Ovary (tissue), 9 donors: ENCODE data around the gene SCG5. TPM values are rescaled to one million over a fixed set of nuclear protein-coding genes. Genes with fewer than 3 reads are reported as not detected.

Experiments used
- DNase-seq, 5 donors: peaks; one replicate each; pipeline ENCODE4 v3.0.0-alpha.2; 2019 to 2020
- H3K27ac ChIP-seq, 2 donors: fragments of 200-600 bp; one replicate each; pipeline versions ENCODE4 v1.5.1 to v1.8.0; 2019 to 2022
- H3K27me3 ChIP-seq: fragments of 200-600 bp; one replicate; pipeline ENCODE4 v1.8.0; 2022
- H3K36me3 ChIP-seq: fragments of 200-600 bp; sonication (generic); one replicate; pipeline ENCODE4 v1.5.1; 2019
- H3K4me1 ChIP-seq: one replicate; pipeline ENCODE4 v1.8.1; 2013; ENCODE audit warnings: mild to moderate bottlenecking, moderate library complexity; ENCODE audit not compliant: insufficient read depth
- H3K4me3 ChIP-seq: fragments of 200-600 bp; sonication (generic); one replicate; pipeline ENCODE4 v1.5.1; 2017
- H3K9me3 ChIP-seq, 2 donors: fragments of 200-600 bp in 1 of 2; sonication (generic) in 1 of 2; one replicate each; pipeline versions ENCODE4 v1.5.1 to v1.8.1; 2013 to 2019; ENCODE audit warnings: mild to moderate bottlenecking in 1 of 2, moderate library complexity in 1 of 2
- EP300 ChIP-seq: sonication (generic); formaldehyde crosslinking; IDR thresholded peaks from one replicate; pipeline ENCODE4 v1.6.1; 2017; ENCODE audit warnings: antibody characterized with exemption
- POLR2A ChIP-seq: fragments of 450-650 bp; IDR thresholded peaks from one replicate; pipeline ENCODE4 v1.6.1; 2017; ENCODE audit warnings: antibody characterized with exemption, mild to moderate bottlenecking, moderate library complexity
- WGBS, 3 donors: extraction: QIAGEN DNeasy Blood & Tissue Kit in 1 of 3; methylation state at CpG; one replicate each; pipeline versions ENCODE4 v1.1.5 to v1.1.7; 2013 to 2017; 5-methylcytosine and 5-hydroxymethylcytosine counted together
- intact Hi-C, 4 donors: fragments of 100-400 bp; cut with DNase I; formaldehyde crosslinking; loops; one replicate each; pipeline versions ENCODE4 v1.11.0 to v1.15.1; 2022 to 2023
- polyA plus RNA-seq, 2 donors: library from polyadenylated mRNA; stranded (reverse); fragments of 200-250 nt in 1 of 2; fragments of 350-450 nt in 1 of 2; fragmentation: Illumina TruSeq in 1 of 2; extraction: RNeasy Lipid Tissue Mini Kit (QIAGEN cat#74804) in 1 of 2; gene quantifications; one replicate each; pipeline ENCODE4 v1.2.3, GENCODE V29; 2013 to 2014
- total RNA-seq, 7 donors: library from RNA; depleted of rRNA in 2 of 7; stranded (reverse); fragments of >200 nt in 2 of 7; fragmentation: NEBNext Ultra II Directional in 3 of 7; extraction: Animal tissue kit (Norgen Biotek cat#: 25700) in 3 of 7; gene quantifications; one replicate each; pipeline versions ENCODE4 v1.1.0 to v1.2.4, GENCODE V29; 2016 to 2023
- TF ChIP-seq, protein P1 (sequence below), 3 donors: fragments of 450-650 bp in 2 of 3; fragments of 200-600 bp in 1 of 3; IDR thresholded peaks; one replicate each; pipeline versions ENCODE4 v1.5.1 to v1.8.0; 2016 to 2022; ENCODE audit warnings: antibody characterized with exemption in 3 of 3, mild to moderate bottlenecking in 1 of 3
- donor health status: DM: no; HTN: no; CAD: no; lungs with moderate emphysema.
- donor health status: DM: no; HTN: no; CAD: no.
- donor health status: Bipolar disorder and iron deficiency.
- donor health status: DM: yes; HTN: yes; CAD: no.
- donor health status: DM: no; HTN: no; CAD: no.
- donor health status: DM: yes; HTN: yes; CAD: no.

SCG5 gene
- total and polyA plus RNA-seq, 9 donors: 0.63 to 34.1 (median 3.7) TPM; not detected in 1

DNA sequence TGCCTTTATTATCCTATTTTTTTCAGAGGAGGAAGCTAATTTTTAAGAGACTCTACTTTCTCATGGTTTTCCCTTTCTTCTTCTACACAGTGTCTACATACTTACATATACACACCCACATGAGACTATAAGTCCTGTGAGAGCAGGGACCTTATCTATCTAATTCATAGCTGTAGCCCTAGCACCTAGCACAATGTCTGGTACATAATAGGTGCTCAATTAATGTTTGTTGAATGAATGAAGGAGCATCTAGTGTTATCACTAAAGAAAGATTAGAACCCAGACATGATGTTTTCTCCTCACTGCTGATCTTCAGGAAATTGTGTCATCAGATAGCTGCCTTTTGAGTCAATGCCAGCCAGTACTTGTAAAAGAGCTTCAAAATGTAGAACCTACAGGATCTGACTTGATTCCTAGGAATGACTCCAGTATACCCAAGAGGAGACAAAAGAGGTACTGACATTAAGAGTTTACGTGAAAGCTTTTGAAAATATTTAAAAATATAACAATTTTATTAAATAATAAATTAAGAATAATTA, 2.5 kb downstream of the SCG5 start:
- WGBS, 3 donors: 89 to 98% (median 92%) methylated on average over 1 of the region's 1 CpG
- intact Hi-C loops: no loop called here
- Histone ChIP-seq H3K27me3 (no peaks in the 10 kb centered on the region), H3K4me3 (no peak overlapping the region), H3K9me3 (no peaks in the 10 kb centered on the region), H3K36me3 (no peaks in the 10 kb centered on the region), H3K27ac (no peak overlapping the region), H3K4me1 (peaks cover 2% of the 10 kb centered on the region)
- no peak for TF ChIP-seq EP300
- TF ChIP-seq, protein P1, sequence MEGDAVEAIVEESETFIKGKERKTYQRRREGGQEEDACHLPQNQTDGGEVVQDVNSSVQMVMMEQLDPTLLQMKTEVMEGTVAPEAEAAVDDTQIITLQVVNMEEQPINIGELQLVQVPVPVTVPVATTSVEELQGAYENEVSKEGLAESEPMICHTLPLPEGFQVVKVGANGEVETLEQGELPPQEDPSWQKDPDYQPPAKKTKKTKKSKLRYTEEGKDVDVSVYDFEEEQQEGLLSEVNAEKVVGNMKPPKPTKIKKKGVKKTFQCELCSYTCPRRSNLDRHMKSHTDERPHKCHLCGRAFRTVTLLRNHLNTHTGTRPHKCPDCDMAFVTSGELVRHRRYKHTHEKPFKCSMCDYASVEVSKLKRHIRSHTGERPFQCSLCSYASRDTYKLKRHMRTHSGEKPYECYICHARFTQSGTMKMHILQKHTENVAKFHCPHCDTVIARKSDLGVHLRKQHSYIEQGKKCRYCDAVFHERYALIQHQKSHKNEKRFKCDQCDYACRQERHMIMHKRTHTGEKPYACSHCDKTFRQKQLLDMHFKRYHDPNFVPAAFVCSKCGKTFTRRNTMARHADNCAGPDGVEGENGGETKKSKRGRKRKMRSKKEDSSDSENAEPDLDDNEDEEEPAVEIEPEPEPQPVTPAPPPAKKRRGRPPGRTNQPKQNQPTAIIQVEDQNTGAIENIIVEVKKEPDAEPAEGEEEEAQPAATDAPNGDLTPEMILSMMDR (IDR thresholded peaks at IDR 0.05): no peak
- TF ChIP-seq POLR2A: no peak
- DNase-seq: no peak

DNA sequence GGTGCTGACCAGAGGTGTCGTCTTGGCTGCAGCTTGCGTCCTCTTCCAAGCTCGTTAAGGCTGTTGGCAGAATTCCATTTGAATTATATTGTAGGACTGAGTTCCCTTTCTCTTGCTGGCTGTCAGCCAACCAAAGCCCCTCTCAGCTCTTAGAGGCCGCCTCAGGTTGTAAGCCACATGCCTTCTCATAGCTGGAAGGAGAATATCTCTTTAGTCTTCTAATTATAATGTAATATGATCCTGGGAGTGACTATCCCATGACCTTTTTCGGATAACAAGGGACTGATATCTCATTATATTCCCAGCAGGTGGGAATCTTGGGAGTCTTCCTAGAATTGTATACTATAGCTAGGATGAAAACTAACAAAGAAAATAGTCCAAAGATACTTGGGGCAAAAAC, 4.8 kb downstream of the SCG5 start:
- DNase-seq: no peak

DNA sequence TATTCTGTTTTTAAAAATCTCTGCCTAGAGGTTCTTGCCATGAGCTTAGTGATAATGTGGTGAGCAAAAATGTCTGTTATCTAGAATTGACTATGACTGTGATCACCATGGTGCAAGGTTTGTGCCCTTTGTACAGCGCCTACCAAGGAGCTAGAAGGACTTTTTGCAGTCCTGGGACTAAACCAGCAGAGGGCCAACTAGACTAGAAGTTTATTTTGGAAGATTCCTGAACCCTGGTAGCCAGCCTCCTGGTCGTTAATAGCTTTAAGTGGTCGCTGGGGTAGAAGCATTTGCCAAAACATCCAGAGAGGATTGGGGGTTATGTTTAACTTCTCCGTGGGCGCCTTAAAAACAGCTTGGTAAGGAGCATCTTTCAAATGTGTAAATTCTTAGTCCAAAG, 7.8 kb downstream of the SCG5 start:
- WGBS, 3 donors: 67 to 69% (median 69%) methylated on average over 5 of the region's 5 CpGs
- intact Hi-C loops: no loop called here
- H3K27ac ChIP-seq: no peak overlapping the region
- TF ChIP-seq, protein P1 (IDR thresholded peaks at IDR 0.05): no peak
- TF ChIP-seq POLR2A (no peak), EP300 (no peak)
- no peaks in the 10 kb centered on the region for H3K9me3 ChIP-seq
- no peak overlapping the region for H3K4me3 ChIP-seq
- no peaks in the 10 kb centered on the region for H3K4me1 ChIP-seq
- DNase-seq: no peak
- H3K36me3 ChIP-seq: no peaks in the 10 kb centered on the region
- no peaks in the 10 kb centered on the region for H3K27me3 ChIP-seq

More for the DNA sequence above, 4.8 kb downstream of the SCG5 start:
- H3K36me3 ChIP-seq: no peaks in the 10 kb centered on the region
- H3K4me1 ChIP-seq: peaks cover 2% of the 10 kb centered on the region
- no peak overlapping the region for H3K4me3 ChIP-seq
- no peaks in the 10 kb centered on the region for H3K9me3 ChIP-seq
- H3K27ac ChIP-seq: no peak overlapping the region
- H3K27me3 ChIP-seq: no peaks in the 10 kb centered on the region
- intact Hi-C loops: no loop called here
- 60 to 66% (median 60%) methylated on average over 5 of the region's 5 CpGs for WGBS, 3 donors
- TF ChIP-seq, protein P1 (IDR thresholded peaks at IDR 0.05): no peak
- TF ChIP-seq EP300 (no peak), POLR2A (no peak)

DNA sequence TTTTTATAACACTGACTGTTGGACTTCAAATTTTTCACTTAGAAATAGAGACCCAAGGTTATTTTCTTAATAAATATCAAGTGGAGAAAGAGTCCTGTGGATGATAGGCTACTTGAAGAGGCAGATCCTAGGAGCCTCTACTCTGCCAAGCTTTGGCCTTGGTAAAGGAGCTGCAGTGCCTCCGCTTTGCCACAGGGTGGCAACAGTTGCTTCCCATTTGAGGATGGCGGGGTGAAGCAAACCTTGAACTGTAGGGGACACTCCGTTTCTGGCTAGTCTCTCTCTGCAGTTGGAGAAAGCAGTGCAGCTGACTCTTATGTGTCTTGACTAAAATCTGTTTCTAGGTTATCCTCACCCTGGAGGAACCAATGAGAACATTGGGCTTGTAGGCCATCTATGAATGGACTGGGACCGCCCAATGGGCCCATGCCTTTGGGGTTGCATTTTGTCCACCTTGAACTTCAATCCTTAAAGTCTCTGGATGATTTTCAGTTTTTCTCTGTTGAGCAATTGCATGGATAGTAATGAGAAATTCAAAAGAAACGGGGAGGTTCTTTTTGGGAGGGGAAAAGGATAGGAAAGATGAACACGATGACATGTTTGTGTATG, 9.8 kb downstream of the SCG5 start:
- Histone ChIP-seq H3K27me3 (no peaks in the 10 kb centered on the region), H3K4me1 (no peaks in the 10 kb centered on the region), H3K4me3 (no peak overlapping the region), H3K9me3 (no peaks in the 10 kb centered on the region), H3K27ac (no peak overlapping the region), H3K36me3 (no peaks in the 10 kb centered on the region)
- TF ChIP-seq POLR2A (no peak), EP300 (no peak)
- TF ChIP-seq, protein P1 (IDR thresholded peaks at IDR 0.05): no peak
- DNase-seq: peak in 1 of 5 donors; percentile 44
- intact Hi-C loops: no loop called here
- 45 to 52% (median 49%) methylated on average over 6 of the region's 6 CpGs for WGBS, 3 donors
